Caco-2 (cell line): ENCODE measurements around the gene ZBTB5. TPM values are rescaled to one million over a fixed set of nuclear protein-coding genes. Genes with fewer than 3 reads are reported as not detected.

Experiments
- BruUV-seq: library from RNA; stranded (reverse); fragments of 400-500 nt; replicated peaks from 2 replicates; lab custom pipeline; 2021; lab: Mats Ljungman, UMichigan
- CTCF ChIA-PET: fragments of 300-600 bp; sonication (Branson Sonifier 250); formaldehyde crosslinking; loops from one replicate; lab custom pipeline; 2022; ENCODE audit warnings: antibody characterized with exemption; lab: Charles Lee
- POLR2A ChIA-PET: fragments of 300-600 bp; sonication (Branson Sonifier 250); formaldehyde crosslinking; loops from one replicate; lab custom pipeline; 2022; ENCODE audit warnings: antibody characterized with exemption; lab: Charles Lee
- DNase-seq, 2 experiments: peaks; one replicate each; pipeline versions ENCODE4 v3.0.0 to v3.0.0-alpha.2; 2020 to 2022
- H3K27me3 ChIP-seq: replicated peaks from 2 replicates; pipeline ENCODE4 v1.6.0; 2011; ENCODE audit warnings: low read length; ENCODE audit not compliant: control insufficient read depth, insufficient read depth
- H3K36me3 ChIP-seq: 2 replicates; pipeline ENCODE4 v1.5.1; 2011; ENCODE audit warnings: low read length; ENCODE audit not compliant: control insufficient read depth, insufficient read depth
- H3K4me1 ChIP-seq: fragments of 250-450 bp; sonication (Bioruptor Pico); 2 replicates; pipeline ENCODE4 v1.5.1; 2020; ENCODE audit warnings: mild to moderate bottlenecking
- H3K4me3 ChIP-seq: 2 replicates; pipeline ENCODE4 v1.5.1; 2011; ENCODE audit warnings: low read depth, mild to moderate bottlenecking, control low read depth, low read length
- H3K9me3 ChIP-seq: fragments of 250-450 bp; sonication (Bioruptor Pico); 2 replicates; pipeline ENCODE4 v1.5.1; 2020; ENCODE audit warnings: mild to moderate bottlenecking, moderate library complexity
- H3K27ac Mint-ChIP-seq: one replicate; pipeline ENCODE4 v1.8.0; 2022; ENCODE audit warnings: mixed read lengths; ENCODE audit not compliant: unreplicated experiment
- H3K27me3 Mint-ChIP-seq: one replicate; pipeline ENCODE4 v1.8.0; 2022; ENCODE audit warnings: mixed read lengths; ENCODE audit not compliant: insufficient read depth, unreplicated experiment
- H3K36me3 Mint-ChIP-seq: one replicate; pipeline ENCODE4 v1.8.0; 2022; ENCODE audit warnings: mild to moderate bottlenecking, mixed read lengths; ENCODE audit not compliant: insufficient read depth, unreplicated experiment
- H3K4me1 Mint-ChIP-seq: one replicate; pipeline ENCODE4 v1.8.0; 2022; ENCODE audit warnings: low read depth, mixed read lengths; ENCODE audit not compliant: unreplicated experiment
- H3K4me3 Mint-ChIP-seq: one replicate; pipeline ENCODE4 v1.8.0; 2022; ENCODE audit warnings: mild to moderate bottlenecking, moderate library complexity, mixed read lengths; ENCODE audit not compliant: unreplicated experiment
- H3K9me3 Mint-ChIP-seq: one replicate; pipeline ENCODE4 v1.8.0; 2022; ENCODE audit warnings: mixed read lengths; ENCODE audit not compliant: unreplicated experiment
- intact Hi-C: fragments of 100-400 bp; cut with micrococcal nuclease; formaldehyde crosslinking; loops from one replicate; pipeline ENCODE4 v1.10.0; 2022; ENCODE audit not compliant: unreplicated experiment
- total RNA-seq: library from RNA; stranded (reverse); gene quantifications from 2 replicates; pipeline ENCODE4 v1.2.3, GENCODE V29; 2022
- TF ChIP-seq, protein P1 (sequence below), 2 experiments: fragments of 200-600 bp in 1 of 2; IDR thresholded peaks; 1 replicate in 1 of 2; 2 replicates in 1 of 2; pipeline versions ENCODE4 v1.5.1 to v1.8.0; 2011 to 2022; ENCODE audit warnings: antibody characterized with exemption in 1 of 2, control low read depth in 1 of 2, inconsistent platforms in 1 of 2, low read depth in 1 of 2, low read length in 1 of 2, mild to moderate bottlenecking in 1 of 2, moderate library complexity in 1 of 2; ENCODE audit not compliant: insufficient read depth in 1 of 2, severe bottlenecking in 1 of 2, unreplicated experiment in 1 of 2

The ZBTB5 gene
- total RNA-seq, 1 experiment from 2014 or later, result 13.2 TPM

- peaks cover 6% of the 10 kb centered on the region; the same call in 1 of the 2 replicates for H3K4me1 ChIP-seq
- no peaks in the 10 kb centered on the region for H3K27me3 ChIP-seq
- BruUV-seq, result no TSS peak
- DNase-seq, result no peak
- Mint-ChIP-seq H3K36me3 (peaks cover 9% of the 10 kb centered on the region), H3K27me3 (no peaks in the 10 kb centered on the region), H3K4me1 (peaks cover 22% of the 10 kb centered on the region), H3K4me3 (no peak overlapping the region), H3K27ac (no peak overlapping the region), H3K9me3 (no peaks in the 10 kb centered on the region)
- POLR2A ChIA-PET, result interaction anchor here (0.6 to 1.8 kb wide), 2 partner anchors 8 to 373 kb away, joined by 3 to 7 read pairs; partner anchors contain the start of gene ZBTB5
- H3K9me3 ChIP-seq, result no peaks in the 10 kb centered on the region
- TF ChIP-seq, protein P1, sequence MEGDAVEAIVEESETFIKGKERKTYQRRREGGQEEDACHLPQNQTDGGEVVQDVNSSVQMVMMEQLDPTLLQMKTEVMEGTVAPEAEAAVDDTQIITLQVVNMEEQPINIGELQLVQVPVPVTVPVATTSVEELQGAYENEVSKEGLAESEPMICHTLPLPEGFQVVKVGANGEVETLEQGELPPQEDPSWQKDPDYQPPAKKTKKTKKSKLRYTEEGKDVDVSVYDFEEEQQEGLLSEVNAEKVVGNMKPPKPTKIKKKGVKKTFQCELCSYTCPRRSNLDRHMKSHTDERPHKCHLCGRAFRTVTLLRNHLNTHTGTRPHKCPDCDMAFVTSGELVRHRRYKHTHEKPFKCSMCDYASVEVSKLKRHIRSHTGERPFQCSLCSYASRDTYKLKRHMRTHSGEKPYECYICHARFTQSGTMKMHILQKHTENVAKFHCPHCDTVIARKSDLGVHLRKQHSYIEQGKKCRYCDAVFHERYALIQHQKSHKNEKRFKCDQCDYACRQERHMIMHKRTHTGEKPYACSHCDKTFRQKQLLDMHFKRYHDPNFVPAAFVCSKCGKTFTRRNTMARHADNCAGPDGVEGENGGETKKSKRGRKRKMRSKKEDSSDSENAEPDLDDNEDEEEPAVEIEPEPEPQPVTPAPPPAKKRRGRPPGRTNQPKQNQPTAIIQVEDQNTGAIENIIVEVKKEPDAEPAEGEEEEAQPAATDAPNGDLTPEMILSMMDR (IDR thresholded peaks at IDR 0.05; ENCODE audit: insufficient read depth in 1 of 2, low read depth in 1 of 2, low read length in 1 of 2, severe bottlenecking in 1 of 2, unreplicated experiment in 1 of 2), result no peak
- intact Hi-C loops, result no loop called here
- CTCF ChIA-PET, result no interaction called here
- H3K36me3 ChIP-seq, result no peaks in the 10 kb centered on the region
- H3K4me3 ChIP-seq, result no peak overlapping the region
These were observed 8.4 kb downstream of the ZBTB5 start for GRCh38 chr9:37456817-37457216.

GRCh38 chr9:37455884-37456647 is 9.2 kb downstream of the ZBTB5 start:
- Mint-ChIP-seq H3K4me1 (peaks cover 22% of the 10 kb centered on the region), H3K27me3 (no peaks in the 10 kb centered on the region), H3K27ac (no peak overlapping the region), H3K9me3 (no peaks in the 10 kb centered on the region), H3K4me3 (no peak overlapping the region), H3K36me3 (peaks cover 9% of the 10 kb centered on the region)
- TF ChIP-seq, protein P1 (IDR thresholded peaks at IDR 0.05; ENCODE audit: insufficient read depth in 1 of 2, low read depth in 1 of 2, low read length in 1 of 2, severe bottlenecking in 1 of 2, unreplicated experiment in 1 of 2), result no peak
- intact Hi-C loops, result no loop called here
- no peak overlapping the region for H3K4me3 ChIP-seq
- ChIA-PET CTCF (interaction anchor here (0.6 kb wide), 1 partner anchor 29 kb away, joined by 4 read pairs; no protein-coding TSS in a partner anchor), POLR2A (interaction anchor here (1.8 kb wide), 1 partner anchor 9 kb away, joined by 7 read pairs; the partner anchor contains the start of gene ZBTB5)
- no TSS peak for BruUV-seq
- no peaks in the 10 kb centered on the region for H3K36me3 ChIP-seq
- no peaks in the 10 kb centered on the region for H3K27me3 ChIP-seq
- no peak for DNase-seq
- peaks cover 6% of the 10 kb centered on the region; the same call in 1 of the 2 replicates for H3K4me1 ChIP-seq
- no peaks in the 10 kb centered on the region for H3K9me3 ChIP-seq

DNA sequence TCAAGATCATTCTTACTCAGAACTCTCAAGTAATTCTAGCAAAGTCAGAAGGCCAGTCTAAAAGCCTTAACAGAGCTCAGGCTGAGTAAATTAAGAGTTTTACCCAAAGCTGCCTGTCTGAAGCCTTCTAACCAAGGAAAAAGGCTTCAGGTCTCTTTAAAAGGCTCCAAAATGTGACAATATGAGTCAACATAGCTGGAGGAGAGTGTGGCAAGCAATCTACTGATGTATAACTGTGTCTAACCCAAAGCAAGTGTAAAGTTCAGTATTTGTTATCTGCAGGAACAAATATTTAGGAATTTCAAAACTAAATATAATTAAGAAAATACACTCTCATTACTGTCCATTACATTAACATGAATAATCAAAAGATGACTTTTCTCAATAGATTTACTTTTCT is 11.0 kb downstream of the ZBTB5 start:
- Mint-ChIP-seq H3K27me3 (no peaks in the 10 kb centered on the region), H3K36me3 (peaks cover 15% of the 10 kb centered on the region), H3K27ac (no peak overlapping the region), H3K9me3 (no peaks in the 10 kb centered on the region), H3K4me1 (peaks cover 22% of the 10 kb centered on the region), H3K4me3 (no peak overlapping the region)
- BruUV-seq, result no TSS peak
- ChIA-PET CTCF (no interaction called here), POLR2A (interaction anchor here (0.6 kb wide), 1 partner anchor 32 kb away, joined by 3 read pairs; the partner anchor contains the start of gene GRHPR)
- no peak for DNase-seq
- no peaks in the 10 kb centered on the region for H3K27me3 ChIP-seq
- H3K9me3 ChIP-seq, result no peaks in the 10 kb centered on the region
- TF ChIP-seq, protein P1 (IDR thresholded peaks at IDR 0.05; ENCODE audit: insufficient read depth in 1 of 2, low read depth in 1 of 2, low read length in 1 of 2, severe bottlenecking in 1 of 2, unreplicated experiment in 1 of 2), result no peak
- no peaks in the 10 kb centered on the region for H3K36me3 ChIP-seq
- intact Hi-C loops, result no loop called here
- H3K4me1 ChIP-seq, result peaks cover 6% of the 10 kb centered on the region; the same call in 1 of the 2 replicates
- H3K4me3 ChIP-seq, result no peak overlapping the region
